ENCODE results near the gene FGF10.

DNA sequence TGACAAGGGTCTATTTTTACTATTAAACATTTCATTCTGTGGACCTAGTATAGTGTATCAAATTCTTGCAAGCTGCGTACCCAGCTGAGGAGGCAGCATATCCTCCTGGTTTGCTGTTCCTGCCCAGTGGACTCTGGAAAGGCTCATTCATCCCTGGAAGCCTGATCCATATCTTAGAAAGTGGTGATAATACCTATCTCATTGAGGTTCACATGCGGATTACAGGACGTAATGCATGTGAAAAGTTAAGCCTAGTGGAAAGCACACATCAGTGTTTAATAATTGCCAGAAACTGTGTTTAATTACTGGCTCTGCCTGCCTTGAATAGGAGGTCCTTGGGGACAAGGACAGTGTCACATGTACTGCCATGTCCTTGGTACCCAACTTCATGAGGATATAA lies 132.0 kb downstream of the FGF10 start:
- TF ChIP-seq CTCF (IDR thresholded peaks at IDR 0.05) (no peak), SIN3A (IDR thresholded peaks at IDR 0.05; ENCODE audit: borderline replicate concordance, insufficient read depth, low read depth, low read length) (no peak), REST (IDR thresholded peaks at IDR 0.05; ENCODE audit: insufficient read depth in 1 of 2, low read depth in 2 of 2, low read length in 1 of 2) (no peak)

Measured in Panc1 (cell line).